ENCODE results near the gene MIOX.

MIOX gene

GRCh38 chr22:50445071-50445879, 41.4 kb upstream of the MIOX start:
- DNase-seq (ENCODE audit: low spot score) = no peak
- ChIA-PET POLR2A (ENCODE audit: low non-redundant PET) (interaction anchor here (0.6 kb wide), 1 partner anchor 255 kb away, joined by 4 read pairs; no protein-coding TSS in a partner anchor), CTCF (interaction anchor here (0.6 kb wide), 1 partner anchor 50 kb away, joined by 6 read pairs; no protein-coding TSS in a partner anchor)
- no peak for TF ChIP-seq CTCF (conservative IDR thresholded peaks at IDR 0.05; ENCODE audit: low read depth)
- peak overlapping the region; percentile 57 for H3K27ac ChIP-seq

GRCh38 chr22:50445880-50446707, 40.6 kb upstream of the MIOX start:
- DNase-seq (ENCODE audit: low spot score) = no peak
- no peak for TF ChIP-seq CTCF (conservative IDR thresholded peaks at IDR 0.05; ENCODE audit: low read depth)
- H3K27ac ChIP-seq = peak overlapping the region; percentile 57
- ChIA-PET CTCF (interaction anchor here (0.6 kb wide), 1 partner anchor 49 kb away, joined by 6 read pairs; no protein-coding TSS in a partner anchor), POLR2A (ENCODE audit: low non-redundant PET) (no interaction called here)

- H3K27ac ChIP-seq = peak overlapping the region; percentile 61; the same call in 1 of the 2 replicates
- TF ChIP-seq CTCF (conservative IDR thresholded peaks at IDR 0.05; ENCODE audit: low read depth) = no peak
- POLR2A ChIA-PET (ENCODE audit: low non-redundant PET) = no interaction called here
- DNase-seq (ENCODE audit: low spot score) = no peak
- CTCF ChIA-PET = no interaction called here
Measured at GRCh38 chr22:50446708-50447575, 39.7 kb upstream of the MIOX start.

GRCh38 chr22:50447576-50448551, 38.8 kb upstream of the MIOX start:
- no peak for DNase-seq (ENCODE audit: low spot score)
- ChIA-PET CTCF (interaction anchor here (0.7 kb wide), 1 partner anchor 115 kb away, joined by 3 read pairs; no protein-coding TSS in a partner anchor), POLR2A (ENCODE audit: low non-redundant PET) (no interaction called here)
- no peak for TF ChIP-seq CTCF (conservative IDR thresholded peaks at IDR 0.05; ENCODE audit: low read depth)
- H3K27ac ChIP-seq = peak overlapping the region; percentile 61

- ChIA-PET CTCF (interaction anchor here (0.6 kb wide), 1 partner anchor 179 kb away, joined by 4 read pairs; no protein-coding TSS in a partner anchor), POLR2A (ENCODE audit: low non-redundant PET) (no interaction called here)
- TF ChIP-seq CTCF (conservative IDR thresholded peaks at IDR 0.05; ENCODE audit: low read depth) = no peak
- no peak overlapping the region for H3K27ac ChIP-seq
- no peak for DNase-seq (ENCODE audit: low spot score)
Measured at GRCh38 chr22:50452649-50453048, 34.0 kb upstream of the MIOX start.
